HCT116 (cell line): ENCODE results near the gene INTS1. TPM values are rescaled to one million over a fixed set of nuclear protein-coding genes. Genes with fewer than 3 reads are reported as not detected.

Experiments
- ATAC-seq: fragments of 200-7000 bp; cut with Tn5 transposase; 2 replicates; pipeline ENCODE4 v1.9.1; 2020; ENCODE audit warnings: mild to moderate bottlenecking, moderate library complexity
- BruUV-seq: library from RNA; stranded (reverse); fragments of 400-500 nt; replicated peaks from 2 replicates; lab custom pipeline; 2021; lab: Mats Ljungman, UMichigan
- CTCF ChIA-PET: fragments of 300-600 bp; sonication (Branson Sonifier 250); formaldehyde crosslinking; loops from one replicate; lab custom pipeline; 2021; ENCODE audit warnings: antibody characterized with exemption; lab: Charles Lee
- POLR2A ChIA-PET: fragments of 300-600, 350-600 bp; sonication (Branson Sonifier 250); formaldehyde crosslinking; loops from one replicate; lab custom pipeline; 2021; ENCODE audit warnings: antibody characterized with exemption; lab: Charles Lee
- RAD21 ChIA-PET, 2 experiments: fragments of 300-600 bp; sonication (Branson Sonifier 250); formaldehyde crosslinking; loops; one replicate each; lab custom pipeline; 2023; ENCODE audit warnings: low total read pairs in 2 of 2; ENCODE audit not compliant: uncharacterized antibody in 2 of 2, unreplicated experiment in 2 of 2, low non-redundant PET in 1 of 2; lab: Charles Lee
- DNase-seq: peaks from one replicate; pipeline ENCODE4 v3.0.0-alpha.2; 2010; ENCODE audit warnings: low read depth, low spot score
- H2AFZ ChIP-seq: fragments of 200-600 bp; shearing (Covaris generic), sonication (generic); 2 replicates; pipeline ENCODE4 v1.6.1; 2017; ENCODE audit warnings: low read depth, mixed run types, mixed read lengths, antibody characterized with exemption, low read length; ENCODE audit not compliant: poor library complexity, severe bottlenecking
- H3K27ac ChIP-seq: 2 replicates; pipeline ENCODE4 v1.5.1; 2012; ENCODE audit warnings: low read depth, low read length
- H3K27me3 ChIP-seq: fragments of 200-600 bp; sonication (generic); 2 replicates; pipeline ENCODE4 v1.6.1; 2016; ENCODE audit warnings: mixed run types, low read length, mixed read lengths; ENCODE audit not compliant: insufficient read depth
- H3K36me3 ChIP-seq, 2 experiments: fragments of 200-500 bp in 1 of 2; fragments of 200-600 bp in 1 of 2; sonication (Bioruptor generic) in 1 of 2; sonication (generic) in 1 of 2; 2 replicates each; pipeline versions ENCODE4 v1.5.1 to v1.6.1; 2014 to 2016; ENCODE audit warnings: low read length in 2 of 2, inconsistent platforms in 1 of 2, mixed read lengths in 1 of 2, mixed run types in 1 of 2; ENCODE audit not compliant: insufficient read depth in 2 of 2, control insufficient read depth in 1 of 2
- H3K4me1 ChIP-seq, 2 experiments: fragments of 200-600 bp in 1 of 2; sonication (generic) in 1 of 2; 2 replicates each; pipeline versions ENCODE4 v1.5.1 to v1.6.1; 2012 to 2017; ENCODE audit warnings: low read length in 2 of 2, inconsistent platforms in 1 of 2, mild to moderate bottlenecking in 1 of 2, mixed read lengths in 1 of 2, mixed run types in 1 of 2, moderate library complexity in 1 of 2; ENCODE audit not compliant: insufficient read depth in 2 of 2, control insufficient read depth in 1 of 2
- H3K4me2 ChIP-seq: fragments of 200-600 bp; sonication (generic); 2 replicates; pipeline ENCODE4 v1.6.1; 2017; ENCODE audit warnings: mixed run types, low read length, mixed read lengths
- H3K4me3 ChIP-seq, 2 experiments: fragments of 200-600 bp in 1 of 2; sonication (generic) in 1 of 2; replicated peaks in 1 of 2; 2 replicates each; pipeline ENCODE4 v1.5.1; 2011 to 2016; ENCODE audit warnings: low read length in 2 of 2, control low read depth in 1 of 2, low read depth in 1 of 2, mild to moderate bottlenecking in 1 of 2, mixed read lengths in 1 of 2, mixed run types in 1 of 2
- H3K79me2 ChIP-seq: fragments of 200-600 bp; sonication (generic); 2 replicates; pipeline ENCODE4 v1.6.1; 2017; ENCODE audit warnings: mild to moderate bottlenecking, mixed run types, low read length, moderate library complexity, mixed read lengths; ENCODE audit not compliant: insufficient read depth
- H3K9ac ChIP-seq: fragments of 200-600 bp; sonication (generic); 2 replicates; pipeline ENCODE4 v1.6.1; 2016; ENCODE audit warnings: low read length, mixed read lengths
- H3K9me2 ChIP-seq: fragments of 200-600 bp; sonication (generic), shearing (Covaris generic); 2 replicates; pipeline ENCODE4 v1.6.1; 2017; ENCODE audit warnings: mixed run types, mild to moderate bottlenecking, moderate library complexity; ENCODE audit not compliant: insufficient read depth
- H3K9me3 ChIP-seq, 2 experiments: fragments of 200-500 bp in 1 of 2; fragments of 200-600 bp in 1 of 2; sonication (Bioruptor generic) in 1 of 2; sonication (generic) in 1 of 2; 2 replicates each; pipeline ENCODE4 v1.6.1; 2014 to 2017; ENCODE audit warnings: low read length in 2 of 2, mixed read lengths in 2 of 2, inconsistent platforms in 1 of 2, low read depth in 1 of 2, mild to moderate bottlenecking in 1 of 2, mixed run types in 1 of 2, moderate library complexity in 1 of 2; ENCODE audit not compliant: control insufficient read depth in 1 of 2, insufficient read depth in 1 of 2
- H4K20me1 ChIP-seq: fragments of 200-600 bp; sonication (generic), shearing (Covaris generic); 2 replicates; pipeline ENCODE4 v1.6.1; 2017; ENCODE audit warnings: mixed run types, mild to moderate bottlenecking, moderate library complexity; ENCODE audit not compliant: insufficient read depth
- CBX3 ChIP-seq: IDR thresholded peaks from 2 replicates; pipeline ENCODE4 v1.6.1; 2012; ENCODE audit warnings: low read depth
- EGR1 ChIP-seq: IDR thresholded peaks from 2 replicates; pipeline ENCODE4 v1.6.1; 2012; ENCODE audit warnings: low read depth
- ELF1 ChIP-seq: IDR thresholded peaks from 2 replicates; pipeline ENCODE4 v1.6.1; 2012; ENCODE audit warnings: low read depth, borderline replicate concordance
- EZH2 ChIP-seq: fragments of 200-600 bp; sonication (generic); IDR thresholded peaks from 2 replicates; pipeline ENCODE4 v1.6.1; 2017; ENCODE audit warnings: antibody characterized with exemption, mixed run types
- FOSL1 ChIP-seq: IDR thresholded peaks from 2 replicates; pipeline ENCODE4 v1.6.1; 2012; ENCODE audit warnings: low read depth
- JUND ChIP-seq: IDR thresholded peaks from 2 replicates; pipeline ENCODE4 v1.6.1; 2012
- RAD21 ChIP-seq: IDR thresholded peaks from 2 replicates; pipeline ENCODE4 v1.6.1; 2012; ENCODE audit warnings: low read depth, mild to moderate bottlenecking
- SP1 ChIP-seq: IDR thresholded peaks from 2 replicates; pipeline ENCODE4 v1.6.1; 2012; ENCODE audit warnings: low read depth
- SRF ChIP-seq: IDR thresholded peaks from 2 replicates; pipeline ENCODE4 v1.6.1; 2012; ENCODE audit warnings: low read depth
- TCF7L2 ChIP-seq: IDR thresholded peaks from 2 replicates; pipeline ENCODE4 v1.7.0; 2011; ENCODE audit warnings: borderline replicate concordance, inconsistent platforms; ENCODE audit not compliant: insufficient read depth, insufficient read length; ENCODE audit errors: extremely low read depth
- ZFX ChIP-seq: fragments of 450-650 bp; IDR thresholded peaks from 2 replicates; pipeline ENCODE4 v1.6.1; 2017
- ZNF274 ChIP-seq: fragments of 200-500 bp; sonication (Bioruptor generic); IDR thresholded peaks from 2 replicates; pipeline ENCODE4 v1.6.1; 2014; ENCODE audit warnings: mild to moderate bottlenecking, low read depth, low read length, inconsistent platforms
- intact Hi-C: fragments of 100-400 bp; cut with micrococcal nuclease; formaldehyde crosslinking; loops from 2 replicates; pipeline ENCODE4 v1.10.0; 2022
- total RNA-seq: library from RNA; stranded (reverse); gene quantifications from one replicate; pipeline ENCODE4 v1.2.1, GENCODE V29; 2021; ENCODE audit not compliant: unreplicated experiment
- TF ChIP-seq, protein P1 (sequence below), 3 experiments: fragments of 200-600 bp in 1 of 3; sonication (generic) in 1 of 3; IDR thresholded peaks in 2 of 3; conservative IDR thresholded peaks in 1 of 3; 2 replicates each; pipeline ENCODE4 v1.5.1; 2012 to 2017; ENCODE audit warnings: low read depth in 2 of 3, low read length in 2 of 3, antibody characterized with exemption in 1 of 3, borderline replicate concordance in 1 of 3, control low read depth in 1 of 3, mild to moderate bottlenecking in 1 of 3, mixed read lengths in 1 of 3, mixed run types in 1 of 3, moderate library complexity in 1 of 3; ENCODE audit not compliant: insufficient read depth in 1 of 3
- TF ChIP-seq, protein P2 (sequence below): IDR thresholded peaks from 2 replicates; pipeline ENCODE4 v1.6.1; 2012; ENCODE audit warnings: low read depth
- TF ChIP-seq, protein P3 (sequence below): IDR thresholded peaks from 2 replicates; pipeline ENCODE4 v1.6.1; 2012

The INTS1 gene
- total RNA-seq, 1 experiment from 2014 or later: 167 TPM

DNA sequence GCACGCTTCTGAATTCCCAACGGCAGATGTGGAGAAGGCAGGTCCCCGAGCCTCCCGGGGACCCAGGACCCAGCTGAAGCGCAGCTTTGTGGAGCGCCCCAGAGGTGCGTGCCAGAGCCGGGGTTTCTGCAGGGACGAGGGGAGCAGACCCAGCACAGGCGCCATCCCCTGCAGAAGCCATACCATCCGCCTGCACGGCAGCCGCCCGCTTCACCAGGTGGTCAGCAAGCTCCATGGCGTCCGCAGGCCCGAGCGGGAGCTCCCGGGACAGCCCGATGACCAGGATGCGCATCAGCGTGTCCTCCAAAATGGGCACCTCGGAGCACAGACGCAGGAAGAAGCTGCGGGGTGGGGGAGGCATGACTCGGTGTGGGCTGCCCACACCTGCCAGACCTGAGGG is 10.6 kb downstream of the INTS1 start:
- DNase-seq (no peak), ATAC-seq (no peak)
- intact Hi-C loops: no loop called here
- no peak overlapping the region for H3K4me2 ChIP-seq
- CTCF ChIA-PET: no interaction called here
- no peak overlapping the region for H3K4me3 ChIP-seq
- H3K79me2 ChIP-seq: no peaks in the 10 kb centered on the region; the same call in 1 of the 2 replicates
- H3K4me1 ChIP-seq: no peaks in the 10 kb centered on the region
- H2AFZ ChIP-seq: no peak overlapping the region
- no TSS peak for BruUV-seq
- no peak overlapping the region for H3K9ac ChIP-seq
- TF ChIP-seq, protein P1, sequence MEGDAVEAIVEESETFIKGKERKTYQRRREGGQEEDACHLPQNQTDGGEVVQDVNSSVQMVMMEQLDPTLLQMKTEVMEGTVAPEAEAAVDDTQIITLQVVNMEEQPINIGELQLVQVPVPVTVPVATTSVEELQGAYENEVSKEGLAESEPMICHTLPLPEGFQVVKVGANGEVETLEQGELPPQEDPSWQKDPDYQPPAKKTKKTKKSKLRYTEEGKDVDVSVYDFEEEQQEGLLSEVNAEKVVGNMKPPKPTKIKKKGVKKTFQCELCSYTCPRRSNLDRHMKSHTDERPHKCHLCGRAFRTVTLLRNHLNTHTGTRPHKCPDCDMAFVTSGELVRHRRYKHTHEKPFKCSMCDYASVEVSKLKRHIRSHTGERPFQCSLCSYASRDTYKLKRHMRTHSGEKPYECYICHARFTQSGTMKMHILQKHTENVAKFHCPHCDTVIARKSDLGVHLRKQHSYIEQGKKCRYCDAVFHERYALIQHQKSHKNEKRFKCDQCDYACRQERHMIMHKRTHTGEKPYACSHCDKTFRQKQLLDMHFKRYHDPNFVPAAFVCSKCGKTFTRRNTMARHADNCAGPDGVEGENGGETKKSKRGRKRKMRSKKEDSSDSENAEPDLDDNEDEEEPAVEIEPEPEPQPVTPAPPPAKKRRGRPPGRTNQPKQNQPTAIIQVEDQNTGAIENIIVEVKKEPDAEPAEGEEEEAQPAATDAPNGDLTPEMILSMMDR (IDR thresholded peaks at IDR 0.05 in 2 of 3, conservative IDR thresholded peaks at IDR 0.05 in 1 of 3; ENCODE audit: borderline replicate concordance in 1 of 3, insufficient read depth in 1 of 3, low read depth in 2 of 3, low read length in 2 of 3): no peak
- TF ChIP-seq, protein P2, sequence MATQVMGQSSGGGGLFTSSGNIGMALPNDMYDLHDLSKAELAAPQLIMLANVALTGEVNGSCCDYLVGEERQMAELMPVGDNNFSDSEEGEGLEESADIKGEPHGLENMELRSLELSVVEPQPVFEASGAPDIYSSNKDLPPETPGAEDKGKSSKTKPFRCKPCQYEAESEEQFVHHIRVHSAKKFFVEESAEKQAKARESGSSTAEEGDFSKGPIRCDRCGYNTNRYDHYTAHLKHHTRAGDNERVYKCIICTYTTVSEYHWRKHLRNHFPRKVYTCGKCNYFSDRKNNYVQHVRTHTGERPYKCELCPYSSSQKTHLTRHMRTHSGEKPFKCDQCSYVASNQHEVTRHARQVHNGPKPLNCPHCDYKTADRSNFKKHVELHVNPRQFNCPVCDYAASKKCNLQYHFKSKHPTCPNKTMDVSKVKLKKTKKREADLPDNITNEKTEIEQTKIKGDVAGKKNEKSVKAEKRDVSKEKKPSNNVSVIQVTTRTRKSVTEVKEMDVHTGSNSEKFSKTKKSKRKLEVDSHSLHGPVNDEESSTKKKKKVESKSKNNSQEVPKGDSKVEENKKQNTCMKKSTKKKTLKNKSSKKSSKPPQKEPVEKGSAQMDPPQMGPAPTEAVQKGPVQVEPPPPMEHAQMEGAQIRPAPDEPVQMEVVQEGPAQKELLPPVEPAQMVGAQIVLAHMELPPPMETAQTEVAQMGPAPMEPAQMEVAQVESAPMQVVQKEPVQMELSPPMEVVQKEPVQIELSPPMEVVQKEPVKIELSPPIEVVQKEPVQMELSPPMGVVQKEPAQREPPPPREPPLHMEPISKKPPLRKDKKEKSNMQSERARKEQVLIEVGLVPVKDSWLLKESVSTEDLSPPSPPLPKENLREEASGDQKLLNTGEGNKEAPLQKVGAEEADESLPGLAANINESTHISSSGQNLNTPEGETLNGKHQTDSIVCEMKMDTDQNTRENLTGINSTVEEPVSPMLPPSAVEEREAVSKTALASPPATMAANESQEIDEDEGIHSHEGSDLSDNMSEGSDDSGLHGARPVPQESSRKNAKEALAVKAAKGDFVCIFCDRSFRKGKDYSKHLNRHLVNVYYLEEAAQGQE: no peak
- TF ChIP-seq, protein P3, sequence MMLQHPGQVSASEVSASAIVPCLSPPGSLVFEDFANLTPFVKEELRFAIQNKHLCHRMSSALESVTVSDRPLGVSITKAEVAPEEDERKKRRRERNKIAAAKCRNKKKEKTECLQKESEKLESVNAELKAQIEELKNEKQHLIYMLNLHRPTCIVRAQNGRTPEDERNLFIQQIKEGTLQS: no peak
- TF ChIP-seq ELF1 (no peak), ZNF274 (no peak), JUND (no peak), TCF7L2 (no peak), CBX3 (no peak), FOSL1 (no peak), RAD21 (no peak), EZH2 (no peak), SRF (no peak), SP1 (no peak), EGR1 (no peak), ZFX (no peak)
- POLR2A ChIA-PET: no interaction called here
- H3K27me3 ChIP-seq: no peaks in the 10 kb centered on the region
- H3K36me3 ChIP-seq: peaks cover 24 to 26% of the 10 kb centered on the region in 2 experiments; a peak in 3 of 4 replicates
- no peak overlapping the region for H3K27ac ChIP-seq
- RAD21 ChIA-PET: no interaction called here
- no peaks in the 10 kb centered on the region for H3K9me3 ChIP-seq
- no peaks in the 10 kb centered on the region for H3K9me2 ChIP-seq
- no peaks in the 10 kb centered on the region for H4K20me1 ChIP-seq
